Activated CD8-positive, alpha-beta memory T cell treated with anti-CD3 and anti-CD28 coated beads for 36 hours (primary cell): Measurements from ENCODE around the gene SNX25. TPM values are rescaled to one million over a fixed set of nuclear protein-coding genes. Genes with fewer than 3 reads are reported as not detected.
"Not testable (repeated sequence)": the region's sequence is repeated elsewhere in the genome, so short reads cannot be mapped to it uniquely, and the experiment has no call there.

Source experiments
- CTCF ChIA-PET: fragments of 350-600 bp; sonication (Branson Sonifier 250); formaldehyde crosslinking; loops from one replicate; lab custom pipeline; 2021; ENCODE audit warnings: antibody characterized with exemption; lab: Charles Lee
- POLR2A ChIA-PET: fragments of 350-600 bp; sonication (Branson Sonifier 250); formaldehyde crosslinking; loops from one replicate; lab custom pipeline; 2021; ENCODE audit warnings: antibody characterized with exemption; lab: Charles Lee
- total RNA-seq, 2 experiments: library from RNA; stranded (reverse); gene quantifications; one replicate each; pipeline ENCODE4 v1.2.3, GENCODE V29; 2021

SNX25 gene
- total RNA-seq, 2 experiments from 2014 or later: 17.5 to 19.2 TPM

GRCh38 chr4:185317462-185317861 lies 108.1 kb downstream of the SNX25 start:
- POLR2A ChIA-PET, CTCF ChIA-PET: not testable (repeated sequence)

GRCh38 chr4:185317880-185318279 lies 108.5 kb downstream of the SNX25 start:
- ChIA-PET POLR2A (no interaction called here), CTCF (no interaction called here)

GRCh38 chr4:185318679-185319078 lies 109.3 kb downstream of the SNX25 start:
- ChIA-PET POLR2A (no interaction called here), CTCF (interaction anchor here (0.7 kb wide), 1 partner anchor 279 kb away, joined by 3 read pairs; no protein-coding TSS in a partner anchor)

GRCh38 chr4:185322803-185323202 lies 113.4 kb downstream of the SNX25 start:
- ChIA-PET CTCF (no interaction called here), POLR2A (no interaction called here)

- CTCF ChIA-PET: no interaction called here
- POLR2A ChIA-PET: no interaction called here
Measured at GRCh38 chr4:185323606-185324005, 114.2 kb downstream of the SNX25 start.

- CTCF ChIA-PET, POLR2A ChIA-PET: not testable (repeated sequence)
Measured at GRCh38 chr4:185324361-185324760, 115.0 kb downstream of the SNX25 start.

GRCh38 chr4:185325721-185326120 lies 116.3 kb downstream of the SNX25 start:
- CTCF ChIA-PET, POLR2A ChIA-PET: not testable (repeated sequence)

GRCh38 chr4:185328586-185328985 lies 119.2 kb downstream of the SNX25 start:
- ChIA-PET POLR2A (no interaction called here), CTCF (no interaction called here)

GRCh38 chr4:185329879-185330510 lies 120.6 kb downstream of the SNX25 start:
- POLR2A ChIA-PET, CTCF ChIA-PET: not testable (repeated sequence)

- POLR2A ChIA-PET: no interaction called here
- CTCF ChIA-PET: no interaction called here
Measured at GRCh38 chr4:185332575-185333464, 123.4 kb downstream of the SNX25 start.

GRCh38 chr4:185334326-185334725 lies 124.9 kb downstream of the SNX25 start:
- ChIA-PET CTCF (no interaction called here), POLR2A (no interaction called here)

GRCh38 chr4:185335579-185335978 lies 126.2 kb downstream of the SNX25 start:
- CTCF ChIA-PET: interaction anchor here (0.6 kb wide), 1 partner anchor 120 kb away, joined by 3 read pairs; no protein-coding TSS in a partner anchor
- POLR2A ChIA-PET: no interaction called here

- ChIA-PET CTCF (no interaction called here), POLR2A (no interaction called here)
Measured at GRCh38 chr4:185339941-185340340, 130.5 kb downstream of the SNX25 start.

GRCh38 chr4:185341377-185341776 lies 132.0 kb downstream of the SNX25 start:
- ChIA-PET CTCF (interaction anchor here (0.6 kb wide), 1 partner anchor 135 kb away, joined by 3 read pairs; no protein-coding TSS in a partner anchor), POLR2A (no interaction called here)

GRCh38 chr4:185341841-185342240 lies 132.4 kb downstream of the SNX25 start:
- CTCF ChIA-PET: interaction anchor here (0.9 kb wide), 1 partner anchor 132 kb away, joined by 3 read pairs; no protein-coding TSS in a partner anchor

GRCh38 chr4:185343726-185344581 lies 134.6 kb downstream of the SNX25 start:
- POLR2A ChIA-PET: no interaction called here
- CTCF ChIA-PET: no interaction called here

More at GRCh38 chr4:185341841-185342240, 132.4 kb downstream of the SNX25 start:
- POLR2A ChIA-PET: no interaction called here

GRCh38 chr4:185344743-185345538 lies 135.5 kb downstream of the SNX25 start:
- POLR2A ChIA-PET: no interaction called here
- CTCF ChIA-PET: interaction anchor here (0.7 kb wide), 1 partner anchor 67 kb away, joined by 3 read pairs; no protein-coding TSS in a partner anchor

- ChIA-PET CTCF (no interaction called here), POLR2A (no interaction called here)
Measured at GRCh38 chr4:185346975-185347601, 137.7 kb downstream of the SNX25 start.
